ENCODE data around the gene FMNL1.

GRCh38 chr17:45220079-45220478, 1.6 kb upstream of the FMNL1 start:
- TF ChIP-seq CTCF (IDR thresholded peaks at IDR 0.05; ENCODE audit: borderline replicate concordance, extremely low read depth, low read length, poor library complexity, severe bottlenecking) (no peak), EZH2 (IDR thresholded peaks at IDR 0.05; ENCODE audit: borderline replicate concordance, low read depth, low read length, severe bottlenecking) (no peak)
